Fibroblast of lung (primary cell): ENCODE measurements around the gene TUBD1. TPM values are rescaled to one million over a fixed set of nuclear protein-coding genes. Genes with fewer than 3 reads are reported as not detected.

Experiments used
- DNase-seq, 2 donors: peaks; one replicate each; pipeline versions ENCODE4 v3.0.0 to v3.0.0-alpha.2; 2010; ENCODE audit warnings: low read depth in 2 of 2
- H2AFZ ChIP-seq: 2 replicates; pipeline ENCODE4 v1.5.1; 2012; ENCODE audit warnings: low read length, control low read depth, inconsistent platforms
- H3K27ac ChIP-seq: 2 replicates; pipeline ENCODE4 v1.5.1; 2011; ENCODE audit warnings: low read length, control low read depth; ENCODE audit not compliant: insufficient read depth
- H3K27me3 ChIP-seq: 2 replicates; pipeline ENCODE4 v1.5.1; 2011; ENCODE audit warnings: mild to moderate bottlenecking, low read length; ENCODE audit not compliant: control insufficient read depth, insufficient read depth
- H3K36me3 ChIP-seq: 2 replicates; pipeline ENCODE4 v1.5.1; 2011; ENCODE audit warnings: low read length; ENCODE audit not compliant: control insufficient read depth, insufficient read depth
- H3K4me1 ChIP-seq: 2 replicates; pipeline ENCODE4 v1.5.1; 2011; ENCODE audit warnings: low read length; ENCODE audit not compliant: control insufficient read depth, insufficient read depth; ENCODE audit errors: extremely low read depth
- H3K4me2 ChIP-seq: 2 replicates; pipeline ENCODE4 v1.5.1; 2011; ENCODE audit warnings: low read length, control low read depth; ENCODE audit not compliant: insufficient read depth; ENCODE audit errors: extremely low read depth
- H3K4me3 ChIP-seq, 4 experiments: fragments of 200-600 bp in 1 of 4; sonication (generic) in 1 of 4; replicated peaks in 1 of 4; 2 replicates each; pipeline ENCODE4 v1.5.1; 2011 to 2016; ENCODE audit warnings: low read length in 4 of 4, low read depth in 3 of 4, mild to moderate bottlenecking in 3 of 4, control low read depth in 2 of 4, inconsistent platforms in 1 of 4, mixed read lengths in 1 of 4; ENCODE audit not compliant: insufficient read depth in 1 of 4; ENCODE audit errors: control extremely low read depth in 1 of 4
- H3K79me2 ChIP-seq: 2 replicates; pipeline ENCODE4 v1.5.1; 2012; ENCODE audit warnings: mild to moderate bottlenecking, low read length, inconsistent platforms; ENCODE audit not compliant: control insufficient read depth, insufficient read depth
- H3K9ac ChIP-seq: 2 replicates; pipeline ENCODE4 v1.5.1; 2011; ENCODE audit warnings: mild to moderate bottlenecking, low read length, control low read depth; ENCODE audit not compliant: insufficient read depth
- H3K9me3 ChIP-seq: 2 replicates; pipeline ENCODE4 v1.5.1; 2012; ENCODE audit warnings: low read depth, low read length; ENCODE audit not compliant: control insufficient read depth, insufficient read depth
- H4K20me1 ChIP-seq: 2 replicates; pipeline ENCODE4 v1.5.1; 2011; ENCODE audit warnings: low read length; ENCODE audit not compliant: control insufficient read depth, insufficient read depth; ENCODE audit errors: extremely low read depth
- CTCF ChIP-seq, 2 donors: IDR thresholded peaks in 1 of 2; conservative IDR thresholded peaks in 1 of 2; 1 replicate in 1 of 2; 2 replicates in 1 of 2; pipeline ENCODE4 v1.5.1; 2011 to 2012; ENCODE audit warnings: low read length in 2 of 2, control low read depth in 1 of 2, inconsistent platforms in 1 of 2, low read depth in 1 of 2, mild to moderate bottlenecking in 1 of 2
- EZH2 ChIP-seq: IDR thresholded peaks from 2 replicates; pipeline ENCODE4 v1.5.1; 2012; ENCODE audit warnings: low read length, control low read depth, mild to moderate bottlenecking; ENCODE audit errors: missing control alignments
- polyA plus RNA-seq, 2 donors: library from polyadenylated mRNA; depleted of rRNA in 1 of 2; stranded (reverse) in 1 of 2; unstranded in 1 of 2; fragments of >200 nt; gene quantifications; 2 replicates each; pipeline ENCODE4 v1.2.1, GENCODE V29; 2011 to 2012; ENCODE audit warnings: missing spikeins in 1 of 2
- total RNA-seq: library from RNA; depleted of rRNA; stranded (reverse); fragments of >200 nt; gene quantifications from 2 replicates; pipeline ENCODE4 v1.2.1, GENCODE V29; 2014

The TUBD1 gene
- total and polyA plus RNA-seq, 2 donors (not counting 1 experiment from before 2014, with no cell fraction given) = 3.6 to 5.6 TPM

- H3K4me2 ChIP-seq = no peak overlapping the region
- H3K4me3 ChIP-seq = no peak overlapping the region
- H3K27me3 ChIP-seq = no peaks in the 10 kb centered on the region
- no peak for DNase-seq
- H3K9ac ChIP-seq = no peak overlapping the region
- no peak overlapping the region for H2AFZ ChIP-seq
- H3K4me1 ChIP-seq = no peaks in the 10 kb centered on the region
- H3K9me3 ChIP-seq = no peaks in the 10 kb centered on the region
- no peaks in the 10 kb centered on the region for H3K36me3 ChIP-seq
- no peak overlapping the region for H3K27ac ChIP-seq
- TF ChIP-seq EZH2 (no peak), CTCF (conservative IDR thresholded peaks at IDR 0.05 in 1 of 2, IDR thresholded peaks at IDR 0.05 in 1 of 2; ENCODE audit: low read depth in 1 of 2, low read length in 2 of 2) (no peak)
- no peaks in the 10 kb centered on the region for H4K20me1 ChIP-seq
- H3K79me2 ChIP-seq = peaks cover 16% of the 10 kb centered on the region
Observed at GRCh38 chr17:59907467-59907866, 14.7 kb upstream of the TUBD1 start.

GRCh38 chr17:59903455-59903854 lies 10.7 kb upstream of the TUBD1 start:
- Histone ChIP-seq H3K27ac (no peak overlapping the region), H3K9me3 (no peaks in the 10 kb centered on the region), H3K36me3 (no peaks in the 10 kb centered on the region), H3K4me2 (no peak overlapping the region), H3K27me3 (no peaks in the 10 kb centered on the region), H3K4me3 (no peak overlapping the region), H4K20me1 (no peaks in the 10 kb centered on the region), H3K79me2 (peaks cover 34% of the 10 kb centered on the region), H3K4me1 (no peaks in the 10 kb centered on the region), H2AFZ (no peak overlapping the region), H3K9ac (no peak overlapping the region)
- no peak for DNase-seq
- TF ChIP-seq CTCF (conservative IDR thresholded peaks at IDR 0.05 in 1 of 2, IDR thresholded peaks at IDR 0.05 in 1 of 2; ENCODE audit: low read depth in 1 of 2, low read length in 2 of 2) (no peak), EZH2 (no peak)

- H3K9ac ChIP-seq = no peak overlapping the region
- peaks cover 43% of the 10 kb centered on the region for H3K79me2 ChIP-seq
- no peaks in the 10 kb centered on the region for H4K20me1 ChIP-seq
- H3K4me3 ChIP-seq = no peak overlapping the region
- H3K4me2 ChIP-seq = no peak overlapping the region
- H3K27ac ChIP-seq = no peak overlapping the region
- H2AFZ ChIP-seq = no peak overlapping the region
- no peak for DNase-seq
- H3K4me1 ChIP-seq = no peaks in the 10 kb centered on the region
- H3K36me3 ChIP-seq = no peaks in the 10 kb centered on the region
- H3K9me3 ChIP-seq = no peaks in the 10 kb centered on the region
- no peak for TF ChIP-seq EZH2
- no peaks in the 10 kb centered on the region for H3K27me3 ChIP-seq
Observed at GRCh38 chr17:59901604-59902003, 8.9 kb upstream of the TUBD1 start.
